Transverse colon (tissue), 4 donors: ENCODE data around the gene PEX14. TPM values are rescaled to one million over a fixed set of nuclear protein-coding genes. Genes with fewer than 3 reads are reported as not detected.

Experiments
- DNase-seq: peaks from one replicate; pipeline ENCODE4 v3.0.0-alpha.2; 2019
- H3K27ac ChIP-seq, 4 donors: fragments of 200-600 bp; sonication (generic); 2 replicates each; pipeline ENCODE4 v1.5.1; 2016 to 2018; ENCODE audit warnings: inconsistent platforms in 4 of 4
- H3K27me3 ChIP-seq: fragments of 200-600 bp; sonication (generic); 2 replicates; pipeline ENCODE4 v1.5.1; 2017; ENCODE audit warnings: inconsistent platforms
- H3K36me3 ChIP-seq, 4 donors: fragments of 200-600 bp; sonication (generic); 2 replicates each; pipeline ENCODE4 v1.5.1; 2017 to 2019; ENCODE audit warnings: inconsistent platforms in 4 of 4
- H3K4me1 ChIP-seq, 4 donors: fragments of 200-600 bp; sonication (generic); 2 replicates each; pipeline ENCODE4 v1.5.1; 2017 to 2020; ENCODE audit warnings: inconsistent platforms in 4 of 4
- H3K4me3 ChIP-seq, 4 donors: fragments of 200-600 bp; sonication (generic); 1 replicate in 1 of 4; 2 replicates in 3 of 4; pipeline versions ENCODE4 v1.5.1 to v1.6.1; 2017 to 2019; ENCODE audit warnings: inconsistent platforms in 4 of 4
- H3K9me3 ChIP-seq, 2 donors: fragments of 200-600 bp; sonication (generic); 2 replicates each; pipeline ENCODE4 v1.5.1; 2017 to 2019; ENCODE audit warnings: inconsistent platforms in 2 of 2
- EP300 ChIP-seq: sonication (generic); formaldehyde crosslinking; IDR thresholded peaks from one replicate; pipeline ENCODE4 v1.6.1; 2017; ENCODE audit warnings: antibody characterized with exemption, low read depth
- POLR2A ChIP-seq: fragments of 450-650 bp; IDR thresholded peaks from one replicate; pipeline ENCODE4 v1.6.1; 2016; ENCODE audit warnings: antibody characterized with exemption, mild to moderate bottlenecking, moderate library complexity
- POLR2AphosphoS5 ChIP-seq, 3 donors: sonication (generic); formaldehyde crosslinking; IDR thresholded peaks; one replicate each; pipeline ENCODE4 v1.6.1; 2016; ENCODE audit warnings: antibody characterized with exemption in 3 of 3
- WGBS, 2 donors: methylation state at CpG; one replicate each; pipeline ENCODE4 v1.1.5; 2018; ENCODE audit warnings: low coverage in 1 of 2; 5-methylcytosine and 5-hydroxymethylcytosine counted together
- in situ Hi-C, 4 donors: fragments of 200-750 bp; cut with MboI; loops; one replicate each; pipeline versions ENCODE4 v1.15.0 to v1.15.1; 2017; ENCODE audit warnings: low sequenced_read_pairs in 3 of 4, low pct_ligation_motif_present in 1 of 4, low pct_unique_long_range_greater_than_20kb in 1 of 4
- intact Hi-C: fragments of 100-400 bp; cut with DNase I; formaldehyde crosslinking; loops from one replicate; pipeline ENCODE4 v1.15.1; 2023; ENCODE audit warnings: low total_unique reads
- total RNA-seq, 4 donors: library from RNA; depleted of rRNA; stranded (reverse); fragments of >200 nt; gene quantifications; one replicate each; pipeline ENCODE4 v1.1.0, GENCODE V29; 2016
- TF ChIP-seq, protein P1 (sequence below), 5 experiments: fragments of 200-600 bp in 3 of 5; fragments of 450-650 bp in 2 of 5; sonication (generic) in 3 of 5; IDR thresholded peaks; 1 replicate in 2 of 5; 2 replicates in 3 of 5; pipeline ENCODE4 v1.5.1; 2016 to 2017; ENCODE audit warnings: antibody characterized with exemption in 5 of 5, inconsistent platforms in 3 of 5, mild to moderate bottlenecking in 2 of 5, moderate library complexity in 1 of 5

The PEX14 gene
- total RNA-seq, 4 donors from 2014 or later: 2.4 to 16.5 (median 12.6) TPM

DNA sequence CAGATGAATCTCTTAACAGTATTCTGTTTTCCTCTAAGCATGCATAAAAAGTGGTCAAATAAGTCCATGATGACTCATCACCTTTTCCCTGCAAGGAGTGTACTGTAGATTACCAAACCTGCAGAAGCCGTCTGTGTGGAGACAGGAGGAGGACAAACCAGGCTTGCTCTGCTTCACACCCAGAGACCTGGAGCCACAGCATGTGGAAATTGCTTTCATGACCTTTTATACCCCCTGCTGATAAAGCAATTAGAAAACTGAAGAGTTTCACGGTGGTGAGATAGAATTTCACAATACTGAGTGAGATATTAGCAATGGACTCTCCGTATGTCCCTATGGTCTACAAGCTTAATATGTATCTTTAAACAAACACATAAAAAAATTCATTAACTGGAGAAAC lies 15.6 kb upstream of the PEX14 start:
- in situ Hi-C loops: no loop called here
- intact Hi-C loops: no loop called here

DNA sequence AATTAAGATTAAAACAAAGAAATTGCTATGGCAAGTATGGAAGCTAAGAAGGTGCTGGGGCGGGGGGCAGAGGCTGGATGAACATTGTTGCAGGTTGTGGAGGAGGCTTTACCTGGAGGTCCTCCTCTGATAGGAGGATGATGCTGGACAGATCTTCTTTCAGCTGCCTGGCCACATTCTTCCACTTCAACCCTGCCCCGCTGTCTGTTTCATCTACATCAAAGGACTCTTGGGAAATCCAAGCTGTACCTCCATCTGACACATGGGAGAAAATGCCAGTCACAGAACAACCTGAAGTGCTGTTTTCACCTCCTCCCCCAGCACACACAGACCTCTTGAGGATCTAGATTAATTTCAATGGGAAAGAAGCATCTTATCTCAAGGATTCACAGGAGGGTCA lies 7.7 kb upstream of the PEX14 start:
- intact Hi-C loops (no loop called here), in situ Hi-C loops (no loop called here)
- H3K36me3 ChIP-seq: peaks cover 0 to 53% (median 23%) of the 10 kb centered on the region in 4 donors
- peaks cover 8 to 10% (median 9%) of the 10 kb centered on the region in 4 donors for H3K4me1 ChIP-seq
- H3K9me3 ChIP-seq: no peaks in the 10 kb centered on the region
- no peak overlapping the region for H3K4me3 ChIP-seq
- no peak overlapping the region for H3K27ac ChIP-seq
- DNase-seq: no peak
- TF ChIP-seq, protein P1, sequence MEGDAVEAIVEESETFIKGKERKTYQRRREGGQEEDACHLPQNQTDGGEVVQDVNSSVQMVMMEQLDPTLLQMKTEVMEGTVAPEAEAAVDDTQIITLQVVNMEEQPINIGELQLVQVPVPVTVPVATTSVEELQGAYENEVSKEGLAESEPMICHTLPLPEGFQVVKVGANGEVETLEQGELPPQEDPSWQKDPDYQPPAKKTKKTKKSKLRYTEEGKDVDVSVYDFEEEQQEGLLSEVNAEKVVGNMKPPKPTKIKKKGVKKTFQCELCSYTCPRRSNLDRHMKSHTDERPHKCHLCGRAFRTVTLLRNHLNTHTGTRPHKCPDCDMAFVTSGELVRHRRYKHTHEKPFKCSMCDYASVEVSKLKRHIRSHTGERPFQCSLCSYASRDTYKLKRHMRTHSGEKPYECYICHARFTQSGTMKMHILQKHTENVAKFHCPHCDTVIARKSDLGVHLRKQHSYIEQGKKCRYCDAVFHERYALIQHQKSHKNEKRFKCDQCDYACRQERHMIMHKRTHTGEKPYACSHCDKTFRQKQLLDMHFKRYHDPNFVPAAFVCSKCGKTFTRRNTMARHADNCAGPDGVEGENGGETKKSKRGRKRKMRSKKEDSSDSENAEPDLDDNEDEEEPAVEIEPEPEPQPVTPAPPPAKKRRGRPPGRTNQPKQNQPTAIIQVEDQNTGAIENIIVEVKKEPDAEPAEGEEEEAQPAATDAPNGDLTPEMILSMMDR (IDR thresholded peaks at IDR 0.05): no peak
- no peak for TF ChIP-seq EP300
- TF ChIP-seq POLR2A: no peak
- no peak for TF ChIP-seq POLR2AphosphoS5 (IDR thresholded peaks at IDR 0.05)
- H3K27me3 ChIP-seq: no peaks in the 10 kb centered on the region
- WGBS, 2 donors: 98% methylated on average over 2 of the region's 2 CpGs; no CpG with 5 or more reads in 1 of the 2 donors

More for the DNA sequence above, 15.6 kb upstream of the PEX14 start:
- no peaks in the 10 kb centered on the region for H3K4me1 ChIP-seq
- H3K9me3 ChIP-seq: no peaks in the 10 kb centered on the region
- no peak for TF ChIP-seq POLR2AphosphoS5 (IDR thresholded peaks at IDR 0.05)
- H3K36me3 ChIP-seq: peaks cover 0 to 20% (median 10%) of the 10 kb centered on the region in 4 donors
- no peak overlapping the region for H3K4me3 ChIP-seq
- H3K27ac ChIP-seq: no peak overlapping the region
- no peak for DNase-seq
- WGBS, 2 donors: 61% methylated on average over 2 to 3 of the region's 3 CpGs
- no peaks in the 10 kb centered on the region for H3K27me3 ChIP-seq

DNA sequence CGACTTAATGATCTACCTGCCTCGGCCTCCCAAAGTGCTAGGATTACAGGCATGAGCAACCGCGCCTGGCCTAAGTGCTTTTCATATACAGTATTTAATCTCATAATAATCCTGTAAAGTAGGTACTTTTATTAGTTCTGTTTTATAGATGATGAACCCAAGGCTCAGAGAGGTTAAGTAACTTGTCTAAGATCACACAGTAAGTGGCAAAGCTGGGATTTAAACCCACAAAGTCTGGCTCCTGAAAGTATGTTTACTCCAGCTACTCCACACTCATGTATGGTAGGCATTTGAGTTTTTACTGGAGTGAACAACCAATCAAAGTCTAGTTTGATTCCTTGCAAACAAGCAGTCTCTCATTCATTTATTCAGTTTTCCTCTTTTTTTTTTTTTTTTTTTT lies 4.7 kb upstream of the PEX14 start:
- Histone ChIP-seq H3K36me3 (peaks cover 0 to 30% (median 13%) of the 10 kb centered on the region in 4 donors), H3K27me3 (no peaks in the 10 kb centered on the region), H3K4me3 (no peak overlapping the region), H3K4me1 (peaks cover 11 to 19% (median 17%) of the 10 kb centered on the region in 4 donors), H3K27ac (no peak overlapping the region), H3K9me3 (no peaks in the 10 kb centered on the region)
- DNase-seq: no peak
- WGBS, 2 donors: 93 to 100% methylated on average over 4 of the region's 4 CpGs
- intact Hi-C loops (loop anchor here (10.0 kb wide), 1 partner anchor 1825 kb away; no protein-coding TSS in a partner anchor), in situ Hi-C loops (no loop called here)
- TF ChIP-seq POLR2AphosphoS5 (IDR thresholded peaks at IDR 0.05) (no peak), POLR2A (no peak), EP300 (no peak)
- TF ChIP-seq, protein P1 (IDR thresholded peaks at IDR 0.05): no peak

DNA sequence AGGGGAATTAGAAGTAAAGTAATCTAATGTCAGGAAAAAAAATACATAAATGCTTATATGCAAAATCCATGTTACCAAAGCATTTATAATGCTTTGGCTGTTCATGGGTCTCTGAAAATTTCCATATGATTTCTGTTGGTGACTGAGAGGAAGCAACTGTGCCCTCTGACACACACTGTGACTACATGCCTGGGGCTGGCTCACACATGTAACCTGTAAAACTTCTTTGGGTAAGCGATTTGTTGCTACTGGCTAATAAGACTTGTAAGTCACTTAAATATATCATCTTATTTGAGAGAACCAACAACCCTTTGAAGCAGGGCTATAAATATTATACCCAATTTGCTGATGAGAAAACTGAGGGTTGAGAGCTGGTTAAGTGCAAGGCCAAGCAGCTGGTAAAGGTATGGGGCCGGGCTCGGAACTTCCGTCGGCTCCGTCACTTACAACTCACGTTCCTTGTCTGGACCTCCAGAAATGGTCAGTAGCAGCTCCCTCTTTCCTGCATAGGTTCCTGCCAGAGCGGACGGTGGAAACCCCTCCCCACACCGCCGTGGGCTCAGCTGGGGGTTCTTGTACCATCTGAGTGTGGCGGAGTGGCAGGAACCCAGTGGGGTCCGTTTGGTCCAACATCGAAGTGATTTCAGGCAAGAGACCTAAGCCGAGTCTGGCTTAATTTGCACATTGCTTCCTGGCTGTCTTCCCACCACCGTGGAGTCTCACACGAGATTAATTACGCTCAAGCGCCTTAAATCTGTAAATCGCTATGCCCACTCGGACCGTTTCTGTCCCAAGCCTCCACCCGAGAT lies 3.1 kb upstream of the PEX14 start:
- Histone ChIP-seq H3K27ac (peak overlapping the region; percentile 71 to 84 (median 80)), H3K9me3 (no peaks in the 10 kb centered on the region), H3K4me3 (peak overlapping the region; percentile 64 to 88 (median 68)), H3K27me3 (no peaks in the 10 kb centered on the region), H3K4me1 (peaks cover 11 to 33% (median 27%) of the 10 kb centered on the region in 4 donors), H3K36me3 (peaks cover 0 to 16% (median 6%) of the 10 kb centered on the region in 4 donors)
- intact Hi-C loops: loop anchor here (10.0 kb wide), 1 partner anchor 1823 kb away; no protein-coding TSS in a partner anchor
- no peak for DNase-seq
- 10 to 80% methylated on average over 1 to 23 of the region's 23 CpGs for WGBS, 2 donors
- TF ChIP-seq POLR2A: no peak
- no peak for TF ChIP-seq EP300
- no peak for TF ChIP-seq POLR2AphosphoS5 (IDR thresholded peaks at IDR 0.05)
- TF ChIP-seq, protein P1 (IDR thresholded peaks at IDR 0.05): no peak
- in situ Hi-C loops: no loop called here
